ENCODE data around the gene HOXB4. TPM values are rescaled to one million over a fixed set of nuclear protein-coding genes. Genes with fewer than 3 reads are reported as not detected.

Gene HOXB4
- total RNA-seq, 4 donors from 2014 or later: 0.18 to 1.8 (median 0.51) TPM

DNA sequence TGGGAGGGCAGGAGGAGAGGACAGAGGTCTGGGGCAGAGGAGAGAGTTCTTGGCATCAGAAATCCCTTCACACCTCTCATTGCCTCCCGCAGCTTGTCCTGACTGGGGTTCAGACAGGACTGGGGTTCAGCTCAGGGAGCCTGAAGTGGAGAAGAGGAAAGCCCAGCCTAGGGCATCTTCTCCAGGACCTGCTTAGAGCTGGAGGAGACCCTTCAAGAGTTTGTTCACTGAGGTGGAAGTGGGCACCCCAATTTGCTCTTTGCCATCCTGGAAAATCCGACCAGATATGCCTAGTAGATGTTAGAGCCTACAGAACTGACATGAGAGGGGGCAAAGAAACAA is 9.9 kb upstream of the HOXB4 start:
- Histone ChIP-seq H3K36me3 (no peaks in the 10 kb centered on the region), H3K4me1 (peaks cover 9 to 15% of the 10 kb centered on the region in 2 donors), H3K27me3 (peaks cover 45 to 60% (median 51%) of the 10 kb centered on the region in 3 donors), H3K27ac (peak overlapping the region; percentile 25 to 64 (median 58)), H3K4me3 (no peak overlapping the region), H3K9me3 (no peaks in the 10 kb centered on the region)
- DNase-seq (no peak), ATAC-seq (no peak)
- TF ChIP-seq POLR2A (IDR thresholded peaks at IDR 0.05): no peak
- intact Hi-C loops (cut with DNase I; ENCODE audit: low total_unique reads) (no loop called here), in situ Hi-C loops (cut with MboI; ENCODE audit: low sequenced_read_pairs in 4 of 4) (no loop called here)

DNA sequence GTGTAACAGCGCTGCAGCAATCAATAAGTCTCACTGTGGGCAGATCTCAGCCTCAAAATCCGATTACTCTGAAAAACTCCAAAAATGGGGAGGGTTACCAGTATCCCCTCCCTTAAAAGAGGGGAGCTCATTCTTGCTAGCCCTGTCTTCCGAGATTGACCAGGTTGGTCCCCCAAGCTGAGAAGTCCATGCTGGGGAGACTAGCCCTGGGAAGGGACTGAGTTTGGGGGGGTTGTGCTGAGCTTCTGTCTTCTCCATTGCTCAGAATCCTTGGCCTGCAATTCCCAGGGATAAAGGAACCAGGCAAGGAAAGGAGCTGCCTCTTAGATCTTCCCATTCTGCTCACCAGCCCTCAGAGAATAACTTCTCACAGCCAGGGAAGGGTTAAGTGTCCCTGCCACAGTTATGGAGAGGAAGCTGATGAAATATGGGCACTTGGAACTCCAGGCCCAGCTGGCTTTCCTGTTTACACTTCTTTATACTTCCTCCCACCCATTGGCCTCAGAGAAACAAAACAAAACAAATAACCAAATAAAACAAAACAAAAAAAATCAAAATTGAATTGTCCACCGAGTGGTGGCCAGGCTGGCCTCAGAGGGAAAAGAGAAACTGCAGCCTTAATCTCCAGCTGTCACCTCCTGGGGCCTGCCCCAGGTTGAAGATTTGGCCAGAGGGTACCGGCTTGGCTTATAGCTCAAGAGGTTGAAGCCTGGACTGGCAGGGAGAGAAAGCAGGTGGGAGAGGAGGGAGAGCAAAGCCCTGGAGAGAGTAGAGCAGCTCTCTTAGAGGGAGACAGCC is 9.3 kb upstream of the HOXB4 start:
- Histone ChIP-seq H3K4me1 (peaks cover 9 to 11% of the 10 kb centered on the region in 2 donors), H3K4me3 (no peak overlapping the region), H3K27ac (peak overlapping the region; percentile 25 to 64 (median 58)), H3K9me3 (no peaks in the 10 kb centered on the region), H3K36me3 (no peaks in the 10 kb centered on the region), H3K27me3 (peaks cover 48 to 55% (median 51%) of the 10 kb centered on the region in 3 donors)
- no peak for DNase-seq
- intact Hi-C loops (cut with DNase I; ENCODE audit: low total_unique reads) (no loop called here), in situ Hi-C loops (cut with MboI; ENCODE audit: low sequenced_read_pairs in 4 of 4) (no loop called here)
- no peak for TF ChIP-seq POLR2A (IDR thresholded peaks at IDR 0.05)
- TF ChIP-seq, protein P1, sequence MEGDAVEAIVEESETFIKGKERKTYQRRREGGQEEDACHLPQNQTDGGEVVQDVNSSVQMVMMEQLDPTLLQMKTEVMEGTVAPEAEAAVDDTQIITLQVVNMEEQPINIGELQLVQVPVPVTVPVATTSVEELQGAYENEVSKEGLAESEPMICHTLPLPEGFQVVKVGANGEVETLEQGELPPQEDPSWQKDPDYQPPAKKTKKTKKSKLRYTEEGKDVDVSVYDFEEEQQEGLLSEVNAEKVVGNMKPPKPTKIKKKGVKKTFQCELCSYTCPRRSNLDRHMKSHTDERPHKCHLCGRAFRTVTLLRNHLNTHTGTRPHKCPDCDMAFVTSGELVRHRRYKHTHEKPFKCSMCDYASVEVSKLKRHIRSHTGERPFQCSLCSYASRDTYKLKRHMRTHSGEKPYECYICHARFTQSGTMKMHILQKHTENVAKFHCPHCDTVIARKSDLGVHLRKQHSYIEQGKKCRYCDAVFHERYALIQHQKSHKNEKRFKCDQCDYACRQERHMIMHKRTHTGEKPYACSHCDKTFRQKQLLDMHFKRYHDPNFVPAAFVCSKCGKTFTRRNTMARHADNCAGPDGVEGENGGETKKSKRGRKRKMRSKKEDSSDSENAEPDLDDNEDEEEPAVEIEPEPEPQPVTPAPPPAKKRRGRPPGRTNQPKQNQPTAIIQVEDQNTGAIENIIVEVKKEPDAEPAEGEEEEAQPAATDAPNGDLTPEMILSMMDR (IDR thresholded peaks at IDR 0.05 in 4 of 5, conservative IDR thresholded peaks at IDR 0.05 in 1 of 5): no peak
- no peak for ATAC-seq

DNA sequence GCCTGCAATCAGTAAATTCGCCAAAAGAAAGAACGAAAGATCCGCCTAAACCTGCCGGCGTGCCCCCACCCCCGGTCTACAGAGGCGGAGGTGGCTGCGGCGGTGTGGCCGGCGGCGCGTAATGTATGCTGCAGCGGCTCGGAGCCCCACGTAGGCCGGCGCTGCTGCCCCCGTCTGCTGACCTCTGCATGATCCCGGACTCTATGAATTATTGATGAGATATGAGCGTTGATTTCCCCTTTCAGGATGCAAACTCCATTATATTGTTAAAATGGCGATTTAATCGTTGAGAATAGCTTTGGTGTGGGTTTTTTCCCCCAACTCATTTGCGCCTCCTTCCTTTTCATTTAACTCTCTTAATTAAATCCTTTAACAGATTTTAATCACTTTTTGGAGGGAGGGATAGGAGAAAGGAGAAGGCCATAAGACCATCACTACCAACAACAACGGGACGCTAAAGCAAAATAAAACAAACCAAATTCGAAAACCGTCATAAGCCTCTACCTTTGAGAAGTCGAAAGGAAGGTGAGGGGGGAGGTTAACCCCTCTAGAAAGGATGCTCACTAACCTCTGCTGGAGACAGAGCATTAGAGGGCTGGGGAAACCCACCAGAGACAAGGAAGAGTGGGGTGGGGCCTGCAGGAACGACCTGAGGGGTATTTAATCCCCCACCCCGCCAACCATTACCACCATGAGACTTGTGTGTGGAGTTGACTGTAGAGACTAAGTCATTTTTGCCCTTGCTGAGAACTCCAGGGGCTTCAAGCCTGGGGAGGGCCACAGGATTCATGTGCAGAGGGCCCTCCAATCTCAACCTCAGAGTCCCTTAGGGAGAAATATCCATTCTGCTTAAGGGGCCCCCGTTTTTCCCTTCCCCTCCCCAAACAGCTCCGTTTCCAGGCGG is 8.5 kb upstream of the HOXB4 start:
- ATAC-seq (no peak), DNase-seq (no peak)
- no peaks in the 10 kb centered on the region for H3K36me3 ChIP-seq
- H3K27me3 ChIP-seq: peaks cover 47 to 52% (median 48%) of the 10 kb centered on the region in 3 donors
- peaks cover 9 to 11% of the 10 kb centered on the region in 2 donors for H3K4me1 ChIP-seq
- TF ChIP-seq, protein P1 (IDR thresholded peaks at IDR 0.05 in 4 of 5, conservative IDR thresholded peaks at IDR 0.05 in 1 of 5): no peak
- H3K9me3 ChIP-seq: no peaks in the 10 kb centered on the region
- in situ Hi-C loops (cut with MboI; ENCODE audit: low sequenced_read_pairs in 4 of 4): no loop called here
- peak overlapping the region; percentile 55 to 68 (median 63) for H3K27ac ChIP-seq
- peak overlapping the region; percentile 60 to 67 (median 63) for H3K4me3 ChIP-seq
- intact Hi-C loops (cut with DNase I; ENCODE audit: low total_unique reads): no loop called here

DNA sequence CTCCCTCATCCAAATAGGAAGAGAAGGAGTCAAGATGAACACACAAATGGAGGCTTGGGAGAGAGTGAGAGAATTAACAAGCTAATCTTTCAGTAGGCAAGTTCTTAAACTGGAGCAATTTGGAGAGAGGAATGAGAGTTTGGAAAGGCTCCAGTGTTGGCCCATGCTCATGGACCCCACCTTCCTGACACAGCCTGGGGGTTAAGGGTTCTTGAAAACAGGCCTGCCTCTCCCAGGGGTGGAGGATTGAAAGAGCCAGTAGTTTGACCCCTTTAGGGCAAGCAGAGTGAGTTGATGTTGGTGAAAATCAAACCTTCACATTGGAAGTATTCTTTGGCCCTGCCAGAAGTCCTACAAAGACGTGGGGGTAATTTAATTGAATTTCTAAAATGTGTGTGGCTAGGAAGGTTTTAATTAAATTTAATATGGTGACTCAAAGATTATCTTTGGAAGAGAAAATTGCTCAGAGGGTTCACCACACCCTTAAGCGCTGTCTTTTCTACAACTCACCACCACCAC is 6.1 kb upstream of the HOXB4 start:
- peaks cover 9 to 11% of the 10 kb centered on the region in 2 donors for H3K4me1 ChIP-seq
- peaks cover 47 to 62% (median 60%) of the 10 kb centered on the region in 3 donors for H3K27me3 ChIP-seq
- ATAC-seq (no peak), DNase-seq (no peak)
- H3K4me3 ChIP-seq: no peak overlapping the region
- no peaks in the 10 kb centered on the region for H3K36me3 ChIP-seq
- TF ChIP-seq POLR2A (IDR thresholded peaks at IDR 0.05): no peak
- intact Hi-C loops (cut with DNase I; ENCODE audit: low total_unique reads): no loop called here
- peak overlapping the region in 1 of 4 donors; percentile 62 for H3K27ac ChIP-seq
- H3K9me3 ChIP-seq: no peaks in the 10 kb centered on the region
- in situ Hi-C loops (cut with MboI; ENCODE audit: low sequenced_read_pairs in 4 of 4): no loop called here

DNA sequence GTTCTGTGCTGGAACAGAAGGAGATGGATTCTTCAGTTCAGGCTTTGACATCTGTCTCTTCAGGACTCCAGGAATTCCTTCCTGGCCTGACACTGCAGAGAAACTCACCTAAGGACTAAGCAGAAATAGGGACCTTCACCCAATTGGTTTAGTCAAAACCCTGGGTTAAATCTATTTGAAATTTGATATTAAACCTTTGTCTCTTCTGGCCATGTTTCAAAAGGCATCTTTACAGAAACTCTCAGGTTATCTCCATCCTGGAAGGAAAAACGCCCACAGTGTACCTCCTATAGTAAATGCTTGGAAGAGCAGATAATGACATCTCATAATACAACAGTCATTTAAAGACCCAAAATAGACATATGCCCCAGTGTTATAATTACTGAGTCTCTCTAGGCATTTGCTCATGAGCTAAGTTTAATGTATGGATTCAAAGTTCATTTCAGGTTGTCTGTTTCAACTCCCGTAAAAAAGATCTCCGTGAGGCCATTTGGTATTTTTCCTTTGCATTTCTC is 5.6 kb upstream of the HOXB4 start:
- no peak for ATAC-seq
- in situ Hi-C loops (cut with MboI; ENCODE audit: low sequenced_read_pairs in 4 of 4) (no loop called here), intact Hi-C loops (cut with DNase I; ENCODE audit: low total_unique reads) (no loop called here)
- Histone ChIP-seq H3K4me3 (no peak overlapping the region), H3K27me3 (peaks cover 50 to 67% (median 65%) of the 10 kb centered on the region in 3 donors), H3K36me3 (no peaks in the 10 kb centered on the region), H3K9me3 (no peaks in the 10 kb centered on the region), H3K27ac (peak overlapping the region in 3 of 4 donors; percentile 72 to 83 (median 79)), H3K4me1 (peaks cover 9 to 11% of the 10 kb centered on the region in 2 donors)
- no peak for DNase-seq
- no peak for TF ChIP-seq POLR2A (IDR thresholded peaks at IDR 0.05)
- TF ChIP-seq, protein P1 (IDR thresholded peaks at IDR 0.05 in 4 of 5, conservative IDR thresholded peaks at IDR 0.05 in 1 of 5): no peak

All from gastrocnemius medialis (tissue), 4 donors.